PC-9 (cell line): Measurements from ENCODE around the gene RASAL2.

Experiments
- EZH2 ChIP-seq: fragments of 200-600 bp; sonication (generic); IDR thresholded peaks from 2 replicates; pipeline ENCODE4 v1.8.0; 2017; ENCODE audit warnings: antibody characterized with exemption, low read depth
- TF ChIP-seq, protein P1 (sequence below): fragments of 200-600 bp; sonication (generic); conservative IDR thresholded peaks from 2 replicates; pipeline ENCODE4 v1.6.1; 2017; ENCODE audit warnings: mixed run types, antibody characterized with exemption, mild to moderate bottlenecking, moderate library complexity

DNA sequence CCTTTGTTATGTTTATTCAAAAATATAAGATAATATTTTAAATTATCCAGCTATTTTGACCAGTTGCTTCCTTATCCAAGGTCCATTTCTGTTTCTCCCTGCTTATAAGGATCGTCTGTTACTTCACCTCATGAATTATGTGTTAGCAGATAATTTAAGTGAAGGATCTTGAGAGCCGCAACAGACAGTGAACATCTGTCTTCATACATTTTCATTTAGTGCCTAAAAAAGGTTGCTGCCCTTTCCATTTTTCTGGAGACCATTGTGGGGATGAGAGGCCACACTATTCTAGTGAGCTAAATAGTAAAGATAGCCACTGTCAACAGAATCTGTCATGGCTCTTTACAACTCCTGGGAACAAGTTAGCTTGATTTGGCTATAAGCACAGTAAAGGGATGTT, 248.8 kb downstream of the RASAL2 start:
- TF ChIP-seq, protein P1, sequence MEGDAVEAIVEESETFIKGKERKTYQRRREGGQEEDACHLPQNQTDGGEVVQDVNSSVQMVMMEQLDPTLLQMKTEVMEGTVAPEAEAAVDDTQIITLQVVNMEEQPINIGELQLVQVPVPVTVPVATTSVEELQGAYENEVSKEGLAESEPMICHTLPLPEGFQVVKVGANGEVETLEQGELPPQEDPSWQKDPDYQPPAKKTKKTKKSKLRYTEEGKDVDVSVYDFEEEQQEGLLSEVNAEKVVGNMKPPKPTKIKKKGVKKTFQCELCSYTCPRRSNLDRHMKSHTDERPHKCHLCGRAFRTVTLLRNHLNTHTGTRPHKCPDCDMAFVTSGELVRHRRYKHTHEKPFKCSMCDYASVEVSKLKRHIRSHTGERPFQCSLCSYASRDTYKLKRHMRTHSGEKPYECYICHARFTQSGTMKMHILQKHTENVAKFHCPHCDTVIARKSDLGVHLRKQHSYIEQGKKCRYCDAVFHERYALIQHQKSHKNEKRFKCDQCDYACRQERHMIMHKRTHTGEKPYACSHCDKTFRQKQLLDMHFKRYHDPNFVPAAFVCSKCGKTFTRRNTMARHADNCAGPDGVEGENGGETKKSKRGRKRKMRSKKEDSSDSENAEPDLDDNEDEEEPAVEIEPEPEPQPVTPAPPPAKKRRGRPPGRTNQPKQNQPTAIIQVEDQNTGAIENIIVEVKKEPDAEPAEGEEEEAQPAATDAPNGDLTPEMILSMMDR, result no peak
- no peak for TF ChIP-seq EZH2
